OCI-LY3 (cell line): ENCODE data around the gene MGRN1.

Experiments
- H2AFZ ChIP-seq: fragments of 200-600, 300-600 bp; shearing (Covaris generic); 2 replicates; pipeline ENCODE4 v1.6.0; 2014; ENCODE audit warnings: antibody characterized with exemption, low read depth, low read length
- H3K27ac ChIP-seq: fragments of 200-600, 300-600 bp; sonication (generic); 2 replicates; pipeline ENCODE4 v1.5.1; 2014; ENCODE audit warnings: mild to moderate bottlenecking, low read length, moderate library complexity, mixed read lengths
- H3K27me3 ChIP-seq: fragments of 200-600, 300-600 bp; sonication (generic); 2 replicates; pipeline ENCODE4 v1.6.1; 2014; ENCODE audit warnings: low read depth, low read length, mixed read lengths
- H3K36me3 ChIP-seq: fragments of 200-600, 300-600 bp; sonication (generic); replicated peaks from 2 replicates; pipeline ENCODE3; 2014; ENCODE audit warnings: low read depth, low read length, mixed read lengths
- H3K4me1 ChIP-seq: fragments of 300-600, 200-600 bp; sonication (generic); 2 replicates; pipeline ENCODE4 v1.6.1; 2014; ENCODE audit warnings: low read length, mixed read lengths
- H3K4me2 ChIP-seq: fragments of 200-600, 300-600 bp; sonication (generic); 2 replicates; pipeline ENCODE4 v1.6.1; 2014; ENCODE audit warnings: low read length, mixed read lengths
- H3K4me3 ChIP-seq: fragments of 300-600, 200-600 bp; sonication (generic); 2 replicates; pipeline ENCODE4 v1.5.1; 2014; ENCODE audit warnings: antibody characterized with exemption, mild to moderate bottlenecking, low read length, moderate library complexity
- H3K79me2 ChIP-seq: fragments of 300-600, 200-600 bp; shearing (Covaris generic); 2 replicates; pipeline ENCODE4 v1.6.1; 2014; ENCODE audit warnings: mild to moderate bottlenecking, low read length, mixed read lengths
- H3K9ac ChIP-seq: fragments of 300-600, 200-600 bp; shearing (Covaris generic); 2 replicates; pipeline ENCODE4 v1.6.0; 2014; ENCODE audit warnings: mild to moderate bottlenecking, low read length, moderate library complexity
- H3K9me3 ChIP-seq: fragments of 200-600, 300-600 bp; shearing (Covaris generic); 2 replicates; pipeline ENCODE4 v1.6.1; 2014; ENCODE audit warnings: low read length, mixed read lengths; ENCODE audit not compliant: insufficient read depth
- H4K20me1 ChIP-seq: fragments of 200-600, 300-600 bp; sonication (generic); 2 replicates; pipeline ENCODE4 v1.6.1; 2016; ENCODE audit warnings: low read length, mixed read lengths; ENCODE audit not compliant: insufficient read depth
- EZH2phosphoT487 ChIP-seq: fragments of 200-600 bp; shearing (Covaris generic); IDR thresholded peaks from 2 replicates; pipeline ENCODE4 v1.6.1; 2018; ENCODE audit warnings: antibody characterized with exemption, mixed run types, low read depth
- TF ChIP-seq, protein P1 (sequence below): fragments of 200-600, 300-600 bp; sonication (generic); IDR thresholded peaks from 2 replicates; pipeline ENCODE4 v1.5.1; 2014; ENCODE audit warnings: antibody characterized with exemption, low read length, low read depth

The MGRN1 gene

DNA sequence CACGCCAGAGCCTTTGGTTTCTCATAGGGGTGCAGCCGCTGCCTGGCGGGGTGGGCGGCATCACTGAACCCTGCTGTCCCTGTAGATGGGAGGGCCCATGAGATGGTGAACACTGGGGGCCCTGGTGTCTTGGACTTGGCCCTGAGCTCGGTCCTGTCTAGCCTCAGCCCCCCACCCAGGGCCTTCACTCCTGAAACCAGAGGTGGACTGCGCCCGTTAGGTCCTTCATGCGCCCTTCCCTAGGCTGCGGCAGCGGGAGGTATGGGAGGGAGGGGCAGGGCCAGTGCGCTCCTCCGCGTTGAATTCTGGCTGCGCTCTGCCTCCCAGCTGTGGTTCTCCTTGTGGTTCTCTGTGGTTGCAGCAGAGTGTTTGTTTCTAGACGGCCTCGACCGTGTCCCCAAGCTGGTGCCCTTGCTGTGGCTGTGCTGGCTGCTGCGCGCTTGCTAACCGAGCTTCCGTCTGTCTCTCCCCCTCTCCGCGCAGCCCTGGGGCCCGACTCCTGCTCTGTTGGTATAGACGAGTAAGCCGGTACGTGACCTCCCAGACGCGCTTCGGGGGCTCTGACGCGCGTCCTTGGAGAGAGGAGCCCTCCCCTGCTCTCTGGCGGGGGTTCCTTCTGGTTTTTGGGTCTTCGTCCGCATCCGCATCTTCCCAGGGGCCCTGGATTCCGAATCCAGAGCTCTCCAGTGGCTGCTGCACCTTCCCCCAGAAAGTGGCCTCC lies 61.3 kb downstream of the MGRN1 start:
- Histone ChIP-seq H3K27me3 (no peaks in the 10 kb centered on the region), H3K4me3 (no peak overlapping the region), H4K20me1 (no peaks in the 10 kb centered on the region), H3K9me3 (no peaks in the 10 kb centered on the region), H3K27ac (no peak overlapping the region), H3K79me2 (no peaks in the 10 kb centered on the region), H3K4me2 (no peak overlapping the region), H3K4me1 (no peaks in the 10 kb centered on the region), H3K36me3 (peaks cover 4% of the 10 kb centered on the region), H3K9ac (no peak overlapping the region), H2AFZ (no peak overlapping the region)
- TF ChIP-seq EZH2phosphoT487: no peak
- TF ChIP-seq, protein P1, sequence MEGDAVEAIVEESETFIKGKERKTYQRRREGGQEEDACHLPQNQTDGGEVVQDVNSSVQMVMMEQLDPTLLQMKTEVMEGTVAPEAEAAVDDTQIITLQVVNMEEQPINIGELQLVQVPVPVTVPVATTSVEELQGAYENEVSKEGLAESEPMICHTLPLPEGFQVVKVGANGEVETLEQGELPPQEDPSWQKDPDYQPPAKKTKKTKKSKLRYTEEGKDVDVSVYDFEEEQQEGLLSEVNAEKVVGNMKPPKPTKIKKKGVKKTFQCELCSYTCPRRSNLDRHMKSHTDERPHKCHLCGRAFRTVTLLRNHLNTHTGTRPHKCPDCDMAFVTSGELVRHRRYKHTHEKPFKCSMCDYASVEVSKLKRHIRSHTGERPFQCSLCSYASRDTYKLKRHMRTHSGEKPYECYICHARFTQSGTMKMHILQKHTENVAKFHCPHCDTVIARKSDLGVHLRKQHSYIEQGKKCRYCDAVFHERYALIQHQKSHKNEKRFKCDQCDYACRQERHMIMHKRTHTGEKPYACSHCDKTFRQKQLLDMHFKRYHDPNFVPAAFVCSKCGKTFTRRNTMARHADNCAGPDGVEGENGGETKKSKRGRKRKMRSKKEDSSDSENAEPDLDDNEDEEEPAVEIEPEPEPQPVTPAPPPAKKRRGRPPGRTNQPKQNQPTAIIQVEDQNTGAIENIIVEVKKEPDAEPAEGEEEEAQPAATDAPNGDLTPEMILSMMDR: no peak

DNA sequence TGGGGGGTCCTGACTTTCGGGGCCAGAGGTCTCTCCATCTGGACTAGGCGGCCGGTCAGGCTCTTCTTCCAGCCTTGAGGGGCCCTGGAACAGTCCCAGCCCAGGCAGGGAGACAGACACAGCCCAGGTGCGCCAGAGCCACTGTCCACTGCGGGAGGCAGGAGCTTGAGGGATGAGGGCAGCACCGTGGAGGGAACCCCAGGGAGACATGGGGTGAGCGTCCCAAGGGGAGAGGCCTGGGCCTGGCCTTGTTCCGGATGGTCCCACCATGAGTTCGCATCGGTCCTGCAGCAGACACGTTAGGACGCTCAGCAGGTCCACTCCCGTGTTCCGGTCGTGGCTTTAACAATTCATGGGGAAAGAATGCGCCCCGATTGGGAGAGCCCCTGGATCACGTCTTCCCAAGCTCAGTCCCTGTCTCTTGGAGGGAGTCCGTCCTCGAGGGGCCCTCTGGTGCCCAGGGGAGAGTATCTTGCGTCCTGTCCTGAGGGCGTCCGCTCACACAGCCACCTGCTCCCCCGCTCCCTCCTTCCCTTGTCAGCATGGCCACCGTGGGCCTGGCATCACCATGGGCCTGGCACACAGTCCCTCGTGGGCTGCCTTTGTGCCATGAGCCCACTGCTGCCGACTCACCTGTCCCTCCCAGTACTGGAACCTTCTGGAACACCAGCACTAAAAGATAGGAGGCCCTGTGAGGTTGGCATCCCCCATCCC lies 62.0 kb downstream of the MGRN1 start:
- no peak overlapping the region for H3K9ac ChIP-seq
- peaks cover 4% of the 10 kb centered on the region for H3K36me3 ChIP-seq

DNA sequence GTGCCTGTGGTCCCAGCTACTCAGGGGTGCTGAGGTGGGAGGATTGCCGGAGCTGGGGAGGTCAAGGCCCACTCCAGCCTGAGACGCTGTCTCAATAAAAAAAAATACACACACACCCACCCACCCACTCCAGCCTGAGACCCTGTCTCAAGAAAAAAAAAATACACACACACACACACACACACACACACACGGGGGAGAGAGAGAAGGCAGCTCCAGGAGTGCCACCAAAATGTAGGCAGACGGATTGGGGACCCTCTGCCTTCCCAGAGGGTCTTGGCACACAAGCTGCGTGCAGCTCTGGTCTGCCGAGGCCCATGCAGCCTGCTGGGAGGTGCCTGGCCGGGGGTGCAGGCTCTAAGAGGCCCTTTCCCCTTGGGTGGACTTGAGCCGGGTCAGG lies 62.8 kb downstream of the MGRN1 start:
- Histone ChIP-seq H3K9ac (no peak overlapping the region), H2AFZ (no peak overlapping the region), H3K4me2 (no peak overlapping the region), H3K9me3 (no peaks in the 10 kb centered on the region), H3K4me1 (peaks cover 3% of the 10 kb centered on the region; the same call in 1 of the 2 replicates), H3K27ac (no peak overlapping the region), H3K27me3 (no peaks in the 10 kb centered on the region), H3K36me3 (peaks cover 4% of the 10 kb centered on the region), H3K4me3 (no peak overlapping the region), H3K79me2 (no peaks in the 10 kb centered on the region), H4K20me1 (no peaks in the 10 kb centered on the region)
- TF ChIP-seq, protein P1: no peak
- no peak for TF ChIP-seq EZH2phosphoT487

More for the DNA sequence above, 62.0 kb downstream of the MGRN1 start:
- Histone ChIP-seq H4K20me1 (no peaks in the 10 kb centered on the region), H3K4me1 (no peaks in the 10 kb centered on the region), H3K79me2 (no peaks in the 10 kb centered on the region), H3K4me3 (no peak overlapping the region), H3K4me2 (no peak overlapping the region), H3K27me3 (no peaks in the 10 kb centered on the region), H3K27ac (no peak overlapping the region), H2AFZ (no peak overlapping the region), H3K9me3 (no peaks in the 10 kb centered on the region)
- TF ChIP-seq, protein P1: no peak
- TF ChIP-seq EZH2phosphoT487: no peak

DNA sequence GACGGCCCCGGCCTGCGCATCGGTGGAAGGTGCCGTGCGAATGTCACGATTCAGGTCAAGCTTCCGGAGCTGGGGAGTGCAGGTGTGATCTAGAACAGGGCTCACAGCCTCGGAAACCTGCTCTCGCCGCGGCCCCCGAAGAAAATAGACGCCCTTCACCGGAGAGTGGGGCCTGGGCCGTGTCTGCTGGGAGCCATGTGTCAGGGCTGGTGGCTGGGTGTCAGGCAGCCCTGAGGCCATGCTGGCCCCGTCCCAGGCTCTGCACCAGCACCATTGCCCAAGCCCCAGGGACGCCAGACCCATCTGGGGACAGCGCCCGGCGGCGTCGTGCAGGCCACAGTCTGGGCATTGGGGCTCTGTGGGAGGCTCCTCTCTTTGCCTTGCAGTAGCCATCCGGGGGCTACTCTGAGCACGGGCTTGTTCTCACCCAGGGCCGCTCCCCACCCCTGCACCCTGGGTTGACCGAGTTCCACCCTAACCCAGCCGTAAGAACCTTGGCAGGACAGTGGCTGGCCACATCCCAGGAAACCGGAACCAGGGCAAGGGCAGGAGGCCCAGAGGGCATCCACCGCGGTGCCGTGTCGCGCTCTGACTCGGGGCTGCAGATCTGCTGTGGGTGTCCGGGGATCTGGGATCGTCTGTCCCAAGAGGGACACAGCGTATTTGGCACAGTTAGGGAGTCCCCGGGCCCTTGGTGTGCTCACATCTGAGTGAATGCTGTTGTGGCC lies 63.5 kb downstream of the MGRN1 start:
- TF ChIP-seq EZH2phosphoT487: no peak
- TF ChIP-seq, protein P1: no peak
- H2AFZ ChIP-seq: no peak overlapping the region
- H3K4me1 ChIP-seq: peaks cover 8% of the 10 kb centered on the region
- no peak overlapping the region for H3K27ac ChIP-seq
- no peaks in the 10 kb centered on the region for H4K20me1 ChIP-seq
- no peak overlapping the region for H3K4me3 ChIP-seq
- H3K79me2 ChIP-seq: no peaks in the 10 kb centered on the region
- H3K4me2 ChIP-seq: no peak overlapping the region
- no peaks in the 10 kb centered on the region for H3K9me3 ChIP-seq
- H3K36me3 ChIP-seq: no peaks in the 10 kb centered on the region
- no peaks in the 10 kb centered on the region for H3K27me3 ChIP-seq
- H3K9ac ChIP-seq: no peak overlapping the region
